Epidermal melanocyte (primary cell): ENCODE results near the gene NAA10.
"Not testable (repeated sequence)": the region's sequence is repeated elsewhere in the genome, so short reads cannot be mapped to it uniquely, and the experiment has no call there.

Experiments
- DNase-seq: peaks from one replicate; pipeline ENCODE4 v3.0.0; 2011; ENCODE audit warnings: low spot score; ENCODE audit not compliant: insufficient read length

NAA10 gene

DNA sequence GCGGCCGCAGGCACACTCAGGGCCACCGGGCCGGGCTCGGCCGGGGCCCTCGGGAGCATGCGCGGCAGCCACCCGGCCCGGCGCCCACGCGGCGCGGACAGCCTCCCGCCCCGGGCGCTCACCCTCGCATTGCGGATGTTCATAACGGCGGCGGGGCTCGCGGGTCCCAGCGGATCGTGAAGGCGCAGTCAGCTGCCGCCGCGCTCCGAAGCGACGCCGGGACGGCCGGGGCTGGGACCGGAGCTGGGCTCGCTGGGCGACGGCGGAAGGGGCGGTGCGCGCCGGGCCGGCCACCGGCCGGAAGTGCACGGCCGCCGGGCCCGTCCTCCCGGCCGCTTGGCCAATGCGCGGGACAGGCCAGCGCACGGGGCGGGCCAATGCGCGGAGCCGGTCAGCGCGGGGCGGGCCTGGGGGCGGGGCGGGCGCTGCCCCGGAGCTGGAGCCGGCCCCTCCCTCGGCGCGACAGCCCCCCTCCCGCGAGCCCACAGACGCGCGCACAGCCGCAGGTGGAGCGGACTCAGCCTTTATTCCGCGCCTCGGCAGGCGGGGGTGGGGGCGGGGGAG, at the start of gene NAA10:
Gene NAA10, minus strand, starts transcription at position 276 of the 564 bp plus-strand sequence. Its CDS starts 133 bp downstream, at position 143.
- DNase-seq: peak; percentile 80

- no peak for DNase-seq
Observed at GRCh38 chrX:153983321-153983801, 48.5 kb upstream of the NAA10 start.

DNA sequence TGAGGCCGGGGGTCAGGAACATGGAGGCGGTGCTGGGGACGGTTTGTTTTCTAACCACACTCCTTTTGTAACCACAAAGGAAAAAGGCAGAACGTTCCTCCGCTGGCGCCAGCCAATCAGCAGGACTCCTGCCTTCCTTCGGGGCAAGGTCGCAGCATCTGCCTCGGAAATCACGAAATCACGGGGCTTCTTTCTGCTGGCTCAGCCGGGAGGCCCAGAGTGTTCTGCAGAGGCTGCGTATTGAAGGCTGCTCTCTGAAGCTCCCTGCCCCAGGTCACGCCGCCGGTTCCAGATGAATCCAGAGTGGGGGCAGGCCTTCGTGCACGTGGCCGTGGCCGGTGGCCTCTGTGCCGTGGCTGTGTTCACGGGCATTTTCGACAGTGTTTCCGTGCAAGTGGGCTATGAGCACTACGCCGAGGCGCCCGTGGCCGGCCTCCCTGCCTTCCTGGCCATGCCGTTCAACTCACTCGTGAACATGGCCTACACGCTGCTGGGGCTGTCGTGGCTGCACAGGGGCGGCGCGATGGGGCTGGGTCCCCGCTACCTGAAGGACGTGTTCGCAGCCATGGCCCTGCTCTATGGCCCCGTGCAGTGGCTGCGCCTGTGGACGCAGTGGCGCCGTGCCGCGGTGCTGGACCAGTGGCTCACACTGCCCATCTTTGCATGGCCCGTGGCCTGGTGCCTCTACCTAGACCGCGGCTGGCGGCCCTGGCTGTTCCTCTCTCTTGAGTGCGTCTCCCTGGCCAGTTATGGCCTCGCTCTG, 47.1 kb upstream of the NAA10 start:
- peak; percentile 66 for DNase-seq

DNA sequence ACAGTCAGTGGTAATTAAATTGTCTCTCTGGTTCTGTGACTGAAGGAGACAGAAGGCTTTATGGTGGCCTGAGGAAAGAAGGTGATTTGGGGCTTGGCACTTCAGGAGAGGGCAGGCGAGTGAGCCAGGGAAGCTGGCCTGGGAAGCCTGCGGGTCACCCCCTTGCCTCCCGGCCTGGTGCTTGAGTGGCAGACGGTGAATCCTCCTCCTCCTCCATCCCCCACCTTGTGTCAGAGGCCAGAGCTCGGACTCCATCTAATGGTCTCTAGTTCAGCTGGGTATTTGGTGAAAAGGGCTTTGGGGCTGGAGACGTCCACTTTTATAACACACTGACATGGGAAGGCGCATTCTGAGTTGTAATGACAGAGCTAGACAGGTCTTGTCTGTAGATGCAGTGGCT, 46.4 kb upstream of the NAA10 start:
- no peak for DNase-seq

DNA sequence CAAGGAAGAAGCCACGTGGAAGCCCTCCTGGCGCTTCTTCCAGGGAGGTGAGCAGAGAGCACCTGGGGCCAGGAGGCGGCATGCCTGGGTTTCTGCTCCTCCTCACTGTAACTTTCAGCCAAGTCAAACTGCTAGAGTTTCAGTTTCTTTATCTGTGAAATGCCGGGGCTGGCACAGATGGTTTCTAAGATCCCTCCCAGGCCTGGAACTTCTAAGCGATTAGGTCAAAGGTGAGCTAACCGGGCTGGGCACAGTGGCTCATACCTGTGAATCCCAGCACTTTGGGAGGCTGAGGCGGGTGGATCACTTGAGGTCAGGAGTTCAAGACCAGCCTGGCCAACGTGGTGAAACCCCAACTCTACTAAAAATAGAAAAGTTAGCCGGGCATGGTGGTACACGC, 45.6 kb upstream of the NAA10 start:
- not testable (repeated sequence) for DNase-seq

GRCh38 chrX:153974726-153975286, 40.0 kb upstream of the NAA10 start:
- no peak for DNase-seq

DNA sequence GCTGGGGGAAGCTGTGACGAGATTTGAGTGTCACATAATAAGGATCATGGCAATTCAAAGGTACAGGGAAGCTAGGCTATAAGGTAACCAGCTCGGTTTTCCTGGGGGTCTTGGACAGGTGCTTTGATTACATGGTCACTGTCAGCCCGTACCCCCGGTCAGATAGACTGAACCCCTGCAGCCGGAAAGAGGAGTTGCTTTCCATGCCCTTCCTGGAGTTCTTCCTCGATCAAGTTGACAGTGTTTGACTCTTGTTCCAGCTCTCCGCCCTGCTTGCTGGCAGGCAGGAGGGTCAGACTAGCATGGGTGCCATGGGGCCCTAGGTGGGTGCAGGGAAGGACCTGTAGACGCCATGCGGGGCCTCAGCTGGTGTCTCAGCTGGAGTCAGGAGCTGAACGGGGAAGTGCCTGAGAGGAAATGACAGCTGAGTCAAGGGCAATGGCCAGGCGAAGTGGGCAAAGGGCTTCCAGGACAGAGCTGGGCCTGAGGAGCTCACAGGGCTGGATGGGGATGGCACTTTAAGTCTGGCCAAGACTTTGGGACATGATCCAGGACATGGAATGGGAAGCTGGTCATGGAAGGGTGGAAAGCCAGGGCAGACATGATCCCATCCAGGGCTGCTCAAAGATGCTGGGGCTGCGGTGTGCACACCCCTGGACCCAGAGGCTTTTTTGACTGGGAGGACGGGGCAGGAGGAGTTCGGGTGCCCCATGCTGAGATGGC, 39.3 kb upstream of the NAA10 start:
- DNase-seq: no peak

GRCh38 chrX:153973127-153974002, 38.5 kb upstream of the NAA10 start:
- no peak for DNase-seq

GRCh38 chrX:153972368-153973126, 37.7 kb upstream of the NAA10 start, which contains the start of gene TMEM187:
Gene TMEM187 (plus strand): TSS chrX:153972754. CDS start chrX:153982063, 9,309 bp downstream.
- DNase-seq: peak; percentile 83

GRCh38 chrX:153971450-153972367, 36.9 kb upstream of the NAA10 start, which contains the start of gene HCFC1:
Gene HCFC1 (minus strand): TSS chrX:153971818. CDS start chrX:153970840, 978 bp downstream.
- DNase-seq: peak; percentile 39

GRCh38 chrX:153971124-153971449, 36.2 kb upstream of the NAA10 start:
- DNase-seq: peak; percentile 38

DNA sequence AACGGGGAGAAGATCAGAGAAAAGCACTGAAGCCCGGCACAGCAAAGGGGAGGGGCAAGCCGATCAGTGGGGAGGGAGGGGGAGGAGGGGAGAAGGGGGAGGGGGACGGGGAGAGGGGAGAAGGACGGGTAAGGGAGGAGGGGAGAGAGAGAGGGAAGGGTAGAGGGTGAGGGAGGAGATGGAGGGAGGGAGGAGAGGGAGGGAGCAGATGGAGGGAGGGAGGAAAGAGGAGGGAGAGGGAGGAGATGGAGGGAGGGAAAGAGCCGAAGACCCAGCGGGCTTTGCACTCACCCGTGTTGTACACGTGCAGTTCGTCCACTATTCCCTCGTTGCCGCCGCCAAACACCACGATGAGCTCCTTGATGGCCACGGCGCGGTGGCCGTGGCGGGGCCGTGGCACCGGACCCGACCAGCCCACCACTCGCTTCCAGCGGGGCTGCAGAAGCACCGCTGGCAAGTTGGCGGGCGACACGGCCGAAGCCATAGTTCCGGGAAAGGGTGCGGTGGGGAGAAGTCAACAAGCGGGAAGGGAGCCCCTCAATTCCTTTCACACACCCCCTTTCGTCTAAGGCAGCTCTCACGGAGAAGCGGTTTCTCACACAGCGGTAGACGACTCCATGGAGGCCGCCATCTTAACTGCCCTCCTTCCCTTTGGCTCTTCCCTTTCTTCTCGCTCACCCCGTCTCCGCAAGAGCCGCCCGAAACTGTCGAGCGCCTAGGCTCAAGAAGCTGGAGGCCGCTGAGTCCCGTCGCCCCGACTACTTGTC, 35.7 kb upstream of the NAA10 start:
- no peak for DNase-seq

- DNase-seq: no peak
Observed at GRCh38 chrX:153969904-153970356, 35.1 kb upstream of the NAA10 start.

DNA sequence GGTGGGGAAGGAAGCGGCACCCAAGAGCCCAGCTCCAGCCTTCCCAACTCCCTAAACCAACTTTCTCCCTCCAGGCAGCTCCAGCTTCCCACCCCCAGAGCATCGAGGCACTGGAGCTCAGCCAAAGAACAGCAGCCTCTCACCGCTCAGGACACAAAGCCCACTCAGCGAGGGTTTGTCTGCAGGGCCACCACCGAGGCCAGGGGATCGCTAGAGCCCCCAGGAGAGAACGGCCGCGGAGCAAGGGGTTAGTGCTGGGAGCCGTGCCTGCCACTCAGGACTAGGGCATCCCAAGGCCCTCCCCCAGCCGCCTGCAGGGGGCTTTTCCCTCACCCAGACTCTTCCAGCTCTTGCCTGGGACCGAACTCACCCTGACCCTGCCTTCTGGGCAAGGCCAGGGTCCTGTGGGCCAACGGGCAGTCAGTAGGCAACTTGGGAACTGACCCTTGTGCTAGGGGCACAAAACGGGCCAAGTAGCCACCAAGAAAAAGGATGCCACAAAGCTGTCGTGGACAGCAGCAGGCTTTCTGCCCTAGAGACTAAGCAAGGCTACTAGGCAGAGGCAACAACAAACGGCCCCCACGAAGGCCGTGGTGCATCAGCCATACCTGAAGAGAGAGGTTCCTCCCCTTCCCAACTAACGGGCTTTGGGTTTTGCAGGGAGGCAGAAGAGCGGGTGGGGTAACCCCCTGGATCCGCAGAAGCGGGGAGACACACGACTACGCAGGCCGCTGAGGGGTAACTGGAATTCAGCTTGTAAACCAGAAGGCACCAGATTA, 34.5 kb upstream of the NAA10 start:
- DNase-seq: no peak

GRCh38 chrX:153968754-153969124, 33.9 kb upstream of the NAA10 start:
- no peak for DNase-seq

DNA sequence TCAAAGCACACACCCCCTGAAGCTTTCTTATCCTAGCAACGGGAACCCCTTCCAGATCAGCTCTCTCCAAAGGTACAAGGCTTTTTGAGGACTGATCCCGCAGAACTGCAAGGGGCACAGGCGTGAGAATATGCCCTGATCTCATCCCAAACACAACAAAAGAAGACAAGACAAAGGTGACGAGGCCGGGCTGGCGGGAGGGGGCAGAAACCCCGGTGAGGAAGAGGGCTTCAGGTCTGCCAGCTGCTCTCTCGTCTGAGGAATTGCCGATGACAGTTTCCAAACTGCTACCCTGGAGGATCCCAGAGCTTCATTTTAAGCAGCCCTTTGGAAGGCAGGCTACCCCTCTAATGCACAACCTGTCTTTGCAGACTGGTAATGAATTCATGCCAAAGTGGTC, 33.4 kb upstream of the NAA10 start:
- DNase-seq: no peak

GRCh38 chrX:153967536-153968224, 32.8 kb upstream of the NAA10 start:
- DNase-seq: no peak
